Endodermal cell (in vitro differentiated cells): ENCODE measurements around the gene PIP5K1C. TPM values are rescaled to one million over a fixed set of nuclear protein-coding genes. Genes with fewer than 3 reads are reported as not detected.
A peak's percentile ranks its signal among the peaks of the same experiment; 100 is the strongest.

Source experiments
- DNase-seq: peaks from one replicate; pipeline ENCODE4 v3.0.0-alpha.2; 2017
- H3K27ac ChIP-seq: 2 replicates; pipeline ENCODE4 v1.5.1; 2013; ENCODE audit warnings: mild to moderate bottlenecking, low read depth, low read length, moderate library complexity
- H3K27me3 ChIP-seq: 2 replicates; pipeline ENCODE4 v1.6.1; 2013; ENCODE audit warnings: mild to moderate bottlenecking, low read length, moderate library complexity; ENCODE audit not compliant: insufficient read depth, control insufficient read depth, poor library complexity, severe bottlenecking
- H3K36me3 ChIP-seq: 2 replicates; pipeline ENCODE4 v1.7.0; 2013; ENCODE audit warnings: mild to moderate bottlenecking, low read length, moderate library complexity; ENCODE audit not compliant: control insufficient read depth, insufficient read depth
- H3K4me1 ChIP-seq: one replicate; pipeline ENCODE4 v1.7.0; 2013; ENCODE audit warnings: low read length; ENCODE audit not compliant: control insufficient read depth, insufficient read depth
- H3K4me3 ChIP-seq: 2 replicates; pipeline ENCODE4 v1.5.1; 2013; ENCODE audit warnings: mild to moderate bottlenecking, low read length, moderate library complexity
- H3K9ac ChIP-seq: 2 replicates; pipeline ENCODE4 v1.6.1; 2013; ENCODE audit warnings: mild to moderate bottlenecking, low read length, moderate library complexity; ENCODE audit not compliant: poor library complexity, severe bottlenecking; ENCODE audit errors: extremely low read depth
- H3K9me3 ChIP-seq: 2 replicates; pipeline ENCODE4 v1.6.1; 2013; ENCODE audit warnings: mild to moderate bottlenecking, low read length, moderate library complexity; ENCODE audit not compliant: control insufficient read depth
- H3K27ac Mint-ChIP-seq: 2 replicates; pipeline ENCODE4 v1.8.0; 2020; ENCODE audit warnings: mixed read lengths
- H3K27me3 Mint-ChIP-seq: 2 replicates; pipeline ENCODE4 v1.8.0; 2021; ENCODE audit warnings: mild to moderate bottlenecking, mixed read lengths; ENCODE audit not compliant: insufficient read depth
- H3K36me3 Mint-ChIP-seq: 2 replicates; pipeline ENCODE4 v1.8.0; 2020; ENCODE audit warnings: low read depth, mixed read lengths
- H3K4me1 Mint-ChIP-seq: 2 replicates; pipeline ENCODE4 v1.8.0; 2020; ENCODE audit warnings: mixed read lengths
- H3K4me3 Mint-ChIP-seq: 2 replicates; pipeline ENCODE4 v1.8.0; 2020; ENCODE audit warnings: mild to moderate bottlenecking, moderate library complexity, mixed read lengths
- H3K9me3 Mint-ChIP-seq: 2 replicates; pipeline ENCODE4 v1.8.0; 2020; ENCODE audit warnings: mild to moderate bottlenecking, mixed read lengths
- CTCF ChIP-seq: fragments of 200-600 bp; sonication (generic); conservative IDR thresholded peaks from 2 replicates; pipeline ENCODE4 v1.5.0; 2021; ENCODE audit warnings: antibody characterized with exemption, mild to moderate bottlenecking
- WGBS, 2 experiments: methylation state at CpG; one replicate each; pipeline versions ENCODE4 v1.1.5 to v1.1.7; 2013; ENCODE audit warnings: missing lambda C conversion rate in 2 of 2, mixed read lengths in 1 of 2; ENCODE audit not compliant: insufficient coverage in 1 of 2, insufficient read length in 1 of 2; 5-methylcytosine and 5-hydroxymethylcytosine counted together
- total RNA-seq, 2 donors: library from RNA; stranded (reverse); fragmentation: NEBNext Ultra II Directional in 1 of 2; extraction: Animal tissue kit (Norgen Biotek cat#: 25700) in 1 of 2; gene quantifications; 2 replicates in 1 of 2; 3 replicates in 1 of 2; pipeline ENCODE4 v1.2.1, GENCODE V29; 2021

Gene PIP5K1C
- total RNA-seq, 2 donors from 2014 or later, result 43.5 to 51.5 TPM

GRCh38 chr19:3593156-3593555, 107.1 kb downstream of the PIP5K1C start:
- peak; percentile 85 for DNase-seq
- no peak overlapping the region for H3K4me3 ChIP-seq
- H3K4me1 Mint-ChIP-seq, result no peaks in the 10 kb centered on the region
- TF ChIP-seq CTCF, result peak; percentile 67
- peaks cover 9% of the 10 kb centered on the region for H3K27me3 ChIP-seq
- no peaks in the 10 kb centered on the region for H3K4me1 ChIP-seq
- H3K36me3 Mint-ChIP-seq, result no peaks in the 10 kb centered on the region
- no peak overlapping the region for H3K27ac ChIP-seq
- WGBS, 2 experiments, result 53 to 61% methylated on average over 3 to 11 of the region's 11 CpGs
- H3K27me3 Mint-ChIP-seq, result peaks cover 35% of the 10 kb centered on the region
- no peak overlapping the region for H3K9ac ChIP-seq
- no peaks in the 10 kb centered on the region for H3K9me3 ChIP-seq
- peaks cover 8% of the 10 kb centered on the region for H3K9me3 Mint-ChIP-seq
- H3K27ac Mint-ChIP-seq, result no peak overlapping the region
- no peak overlapping the region for H3K4me3 Mint-ChIP-seq
- no peaks in the 10 kb centered on the region for H3K36me3 ChIP-seq

GRCh38 chr19:3591876-3592613, 108.2 kb downstream of the PIP5K1C start:
- no peaks in the 10 kb centered on the region for H3K36me3 Mint-ChIP-seq
- Histone ChIP-seq H3K4me3 (no peak overlapping the region), H3K9ac (no peak overlapping the region), H3K27ac (no peak overlapping the region), H3K9me3 (no peaks in the 10 kb centered on the region), H3K4me1 (no peaks in the 10 kb centered on the region), H3K27me3 (peaks cover 11% of the 10 kb centered on the region), H3K36me3 (no peaks in the 10 kb centered on the region)
- 88 to 90% methylated on average over 9 of the region's 9 CpGs for WGBS, 2 experiments
- no peaks in the 10 kb centered on the region for H3K4me1 Mint-ChIP-seq
- H3K4me3 Mint-ChIP-seq, result no peak overlapping the region
- peaks cover 42% of the 10 kb centered on the region for H3K27me3 Mint-ChIP-seq
- peaks cover 8% of the 10 kb centered on the region for H3K9me3 Mint-ChIP-seq
- DNase-seq, result no peak
- no peak for TF ChIP-seq CTCF
- no peak overlapping the region for H3K27ac Mint-ChIP-seq

- Mint-ChIP-seq H3K9me3 (peaks cover 8% of the 10 kb centered on the region), H3K27ac (no peak overlapping the region), H3K36me3 (no peaks in the 10 kb centered on the region), H3K4me1 (no peaks in the 10 kb centered on the region), H3K27me3 (peaks cover 51% of the 10 kb centered on the region), H3K4me3 (no peak overlapping the region)
- Histone ChIP-seq H3K27ac (no peak overlapping the region), H3K4me1 (no peaks in the 10 kb centered on the region), H3K36me3 (no peaks in the 10 kb centered on the region), H3K4me3 (no peak overlapping the region), H3K9me3 (no peaks in the 10 kb centered on the region), H3K27me3 (peaks cover 20% of the 10 kb centered on the region), H3K9ac (no peak overlapping the region)
- TF ChIP-seq CTCF, result no peak
- no peak for DNase-seq
- WGBS, 2 experiments, result 82 to 86% methylated on average over 7 to 8 of the region's 8 CpGs
These were observed 109.1 kb downstream of the PIP5K1C start for GRCh38 chr19:3590991-3591659.
